ENCODE data around the gene RNF225.
"Not testable (repeated sequence)": the region's sequence is repeated elsewhere in the genome, so short reads cannot be mapped to it uniquely, and the experiment has no call there.

The RNF225 gene

DNA sequence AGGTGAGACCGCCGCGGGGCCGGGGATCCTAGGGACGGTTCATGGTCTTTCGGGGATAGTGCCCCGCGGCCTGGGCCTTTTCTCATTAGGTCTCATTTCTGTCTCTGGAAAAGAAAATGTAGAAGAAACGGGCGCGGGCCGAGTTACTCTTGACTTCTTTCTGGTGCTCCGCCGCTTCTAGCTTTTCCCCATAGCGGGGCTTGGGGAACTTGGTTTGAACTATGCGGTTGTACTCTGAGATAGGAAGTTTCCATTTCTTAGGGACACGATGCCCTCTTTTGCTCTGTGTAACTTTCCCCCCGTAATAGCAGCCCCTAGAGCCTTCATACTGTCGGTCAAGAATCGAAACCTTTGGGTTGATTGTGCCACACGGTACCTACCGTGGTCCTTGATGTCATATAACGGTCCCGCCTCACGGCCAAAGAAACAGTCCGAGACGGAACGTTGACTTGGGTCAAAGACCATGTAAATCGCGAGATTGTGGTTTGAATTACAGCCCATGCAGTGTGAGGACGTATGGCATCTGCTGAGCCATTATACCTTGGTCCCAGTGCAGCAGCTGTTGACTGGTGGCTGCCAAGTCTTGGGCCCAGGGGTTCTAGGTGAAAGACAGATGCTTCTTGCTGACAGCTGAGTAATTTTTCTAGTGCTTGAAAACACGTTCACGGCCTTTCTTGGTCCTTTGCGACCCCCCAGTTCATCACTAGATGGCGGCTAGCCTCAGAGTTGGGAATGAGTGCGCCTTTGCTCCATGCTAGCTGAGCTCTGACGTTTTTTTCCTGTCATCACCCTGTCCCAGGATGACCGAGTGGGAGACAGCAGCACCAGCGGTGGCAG lies 7.9 kb upstream of the RNF225 start:
- DNase-seq, result no peak

DNA sequence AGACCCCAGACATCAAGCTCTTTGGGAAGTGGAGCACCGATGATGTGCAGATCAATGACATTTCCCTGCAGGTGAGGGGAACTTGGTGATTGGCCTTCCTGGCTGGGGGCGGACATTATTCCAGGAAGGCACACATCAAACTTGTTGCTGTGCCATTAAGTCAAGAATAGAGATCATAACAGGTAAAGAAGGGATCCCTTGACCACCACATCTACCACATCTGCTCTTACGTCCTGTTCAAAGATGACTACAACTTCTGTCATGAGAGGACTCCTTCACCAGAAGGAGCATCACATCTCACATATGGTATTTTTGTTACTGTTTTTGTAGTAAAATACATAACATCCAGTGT lies 7.3 kb upstream of the RNF225 start:
- no peak for DNase-seq

DNA sequence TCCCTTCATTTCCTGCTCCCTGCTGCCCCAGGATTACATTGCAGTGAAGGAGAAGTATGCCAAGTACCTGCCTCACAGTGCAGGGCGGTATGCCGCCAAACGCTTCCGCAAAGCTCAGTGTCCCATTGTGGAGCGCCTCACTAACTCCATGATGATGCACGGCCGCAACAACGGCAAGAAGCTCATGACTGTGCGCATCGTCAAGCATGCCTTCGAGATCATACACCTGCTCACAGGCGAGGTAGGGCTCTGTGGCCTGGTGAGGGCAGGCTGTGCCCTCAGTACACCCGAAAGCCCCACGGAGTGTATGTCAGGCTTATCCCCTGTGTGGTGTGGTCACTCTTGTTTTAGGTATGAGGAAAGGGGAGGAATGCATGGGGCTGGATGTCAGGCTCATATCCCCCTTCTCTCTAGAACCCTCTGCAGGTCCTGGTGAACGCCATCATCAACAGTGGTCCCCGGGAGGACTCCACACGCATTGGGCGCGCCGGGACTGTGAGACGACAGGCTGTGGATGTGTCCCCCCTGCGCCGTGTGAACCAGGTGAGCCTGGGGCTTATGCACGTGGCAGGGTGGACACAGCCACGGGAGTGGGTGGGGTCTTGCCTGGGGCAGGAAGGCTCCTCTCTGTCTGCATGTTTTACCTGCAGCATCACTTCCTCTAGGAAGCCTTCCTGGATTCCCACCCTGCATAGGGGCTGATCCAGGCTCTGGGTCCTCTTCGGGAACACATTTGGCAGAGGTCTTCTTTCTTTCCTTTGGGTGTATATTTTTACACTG lies 2.3 kb upstream of the RNF225 start:
- no peak for DNase-seq

DNA sequence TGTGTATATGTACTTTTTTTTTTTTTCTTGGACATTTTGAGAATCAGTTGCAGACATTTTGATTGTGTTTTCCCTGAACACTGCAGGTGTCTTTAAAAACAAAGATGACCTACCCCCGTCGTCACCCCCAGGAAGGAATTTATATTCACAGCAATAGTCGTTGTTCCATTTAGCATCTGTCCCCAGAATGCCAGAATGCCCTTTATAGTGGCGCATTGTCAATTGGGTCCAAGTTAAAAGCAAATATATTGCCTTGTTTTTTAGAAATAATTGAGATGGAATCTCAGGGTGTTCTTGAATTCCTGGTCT lies 1.8 kb upstream of the RNF225 start:
- no peak for DNase-seq

DNA sequence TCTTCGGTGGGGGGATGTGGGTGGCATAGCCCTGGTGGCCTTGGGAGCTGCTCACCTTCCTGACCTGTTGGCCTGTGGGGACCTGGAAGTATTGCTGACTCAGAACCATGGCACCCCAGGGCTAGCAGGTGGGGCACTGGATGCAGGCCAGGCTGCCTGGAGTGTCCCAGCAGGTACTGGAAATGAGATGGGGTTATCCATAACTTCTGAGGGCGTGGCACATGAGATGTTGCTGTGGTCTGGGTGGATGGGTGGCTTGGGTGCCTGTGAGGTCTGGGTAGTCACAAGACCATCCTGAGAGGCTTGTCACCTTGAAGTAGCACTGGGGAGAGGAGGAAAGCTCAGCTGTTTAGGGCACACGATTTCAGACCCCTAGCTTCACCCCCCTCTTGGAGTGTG lies 636 bp upstream of the RNF225 start:
- DNase-seq, result no peak

DNA sequence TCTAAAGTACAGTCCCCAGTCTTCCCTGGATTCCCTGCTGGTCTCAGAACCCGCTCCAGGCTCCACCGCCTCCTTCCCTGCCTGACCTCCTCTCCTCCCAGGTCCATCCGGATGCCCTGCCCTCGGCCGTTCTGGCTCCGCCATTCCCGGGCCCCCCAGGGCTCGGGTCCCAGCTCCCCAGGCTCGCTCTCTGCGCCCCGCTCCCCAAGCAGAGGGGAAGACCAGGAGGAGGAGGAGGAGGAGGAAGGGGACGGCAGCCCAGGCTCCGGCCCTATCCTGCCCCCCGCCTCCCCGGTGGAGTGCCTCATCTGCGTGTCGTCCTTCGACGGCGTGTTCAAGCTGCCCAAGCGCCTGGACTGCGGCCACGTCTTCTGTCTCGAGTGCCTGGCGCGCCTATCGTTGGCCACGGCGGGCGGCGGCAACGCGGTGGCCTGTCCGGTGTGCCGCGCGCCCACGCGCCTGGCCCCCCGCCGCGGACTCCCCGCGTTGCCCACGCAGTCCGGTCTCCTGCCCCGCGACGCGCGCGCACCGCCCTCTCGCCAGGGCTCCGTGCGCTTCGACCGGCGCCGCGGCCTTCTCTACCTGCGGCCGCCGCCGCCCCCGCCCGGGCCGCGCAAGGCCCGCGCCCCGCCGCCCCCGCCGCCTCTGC lies 647 bp downstream of the RNF225 start:
- DNase-seq, result no peak

DNA sequence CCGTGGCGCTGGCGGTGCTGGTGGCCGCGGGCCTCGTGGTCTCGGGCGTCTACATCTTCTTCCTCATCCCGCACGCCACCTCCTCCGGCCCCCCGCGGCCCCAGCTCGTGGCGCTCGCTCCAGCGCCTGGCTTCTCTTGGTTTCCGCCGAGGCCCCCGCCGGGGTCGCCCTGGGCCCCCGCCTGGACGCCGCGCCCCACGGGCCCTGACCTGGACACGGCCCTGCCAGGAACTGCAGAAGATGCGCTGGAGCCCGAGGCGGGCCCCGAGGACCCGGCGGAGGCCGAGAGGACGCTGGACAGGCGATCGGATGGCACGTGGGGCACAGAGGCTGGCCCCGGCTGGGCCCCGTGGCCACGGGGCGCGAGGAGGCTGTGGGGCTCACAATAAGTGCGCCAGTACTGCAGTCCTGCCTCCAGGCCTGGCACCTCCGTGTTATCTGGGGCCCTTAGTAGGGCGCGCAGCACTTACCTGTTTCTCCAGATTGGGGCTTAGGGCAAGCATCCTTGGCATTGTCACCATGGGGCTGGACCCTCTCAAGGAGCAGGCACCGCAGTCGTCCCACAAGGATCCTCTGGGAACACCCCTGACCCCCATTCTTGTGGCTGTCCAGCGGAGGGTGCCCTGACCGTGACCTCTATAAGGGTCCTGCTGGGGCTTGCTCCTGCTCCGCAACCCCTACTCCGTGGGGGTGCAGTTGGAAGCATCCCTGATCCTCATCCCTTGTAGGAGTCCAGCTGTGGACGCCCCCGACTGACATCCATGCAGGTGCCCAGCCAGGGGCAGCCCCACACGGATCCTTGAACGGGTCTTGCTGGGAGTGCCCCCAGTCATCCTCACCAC lies 1.5 kb downstream of the RNF225 start:
- DNase-seq, result no peak

DNA sequence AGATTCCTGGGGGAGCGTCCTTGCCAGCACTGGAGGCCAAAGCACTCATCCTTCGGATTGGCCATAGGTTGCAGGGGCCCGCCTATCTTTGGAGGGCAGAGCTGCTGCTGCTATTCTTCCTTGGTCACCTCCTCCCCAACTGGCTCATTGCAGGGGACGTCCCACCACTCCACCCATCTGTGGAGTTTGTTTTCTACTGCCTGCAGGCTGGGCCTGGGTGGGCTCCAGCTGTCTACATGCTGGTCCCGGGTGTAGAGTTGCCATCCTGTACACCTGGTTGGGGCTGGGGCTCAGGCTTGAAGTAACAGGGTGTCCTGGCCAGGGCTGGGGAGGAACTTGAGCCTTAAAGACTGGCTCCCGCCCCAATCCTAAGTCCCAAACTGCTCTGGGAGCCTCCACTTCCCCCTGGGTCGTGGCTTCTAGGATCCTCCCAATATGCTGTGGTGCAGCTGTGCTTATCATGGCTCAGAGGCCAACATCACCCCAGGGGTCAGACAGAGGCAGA lies 2.1 kb downstream of the RNF225 start:
- no peak for DNase-seq

DNA sequence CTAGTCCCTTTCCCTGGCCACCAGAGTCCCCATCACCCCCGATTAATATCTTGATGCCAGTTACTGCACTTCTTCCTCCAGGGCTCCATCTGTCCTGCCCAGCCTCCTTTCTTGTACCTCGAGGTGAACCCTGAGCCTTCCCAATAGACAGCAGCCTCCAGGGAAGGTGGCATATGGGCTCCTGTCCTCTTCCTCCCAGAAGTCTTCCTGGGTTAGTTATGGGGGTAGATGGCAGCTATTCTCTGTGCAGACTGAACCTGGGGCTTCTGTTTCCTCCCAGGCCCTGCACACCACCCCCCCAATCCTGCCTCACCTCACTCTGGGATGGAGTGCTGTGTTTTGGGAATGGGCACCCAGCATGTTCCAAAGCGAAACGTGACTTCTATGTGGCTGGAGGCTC lies 2.6 kb downstream of the RNF225 start:
- no peak for DNase-seq

DNA sequence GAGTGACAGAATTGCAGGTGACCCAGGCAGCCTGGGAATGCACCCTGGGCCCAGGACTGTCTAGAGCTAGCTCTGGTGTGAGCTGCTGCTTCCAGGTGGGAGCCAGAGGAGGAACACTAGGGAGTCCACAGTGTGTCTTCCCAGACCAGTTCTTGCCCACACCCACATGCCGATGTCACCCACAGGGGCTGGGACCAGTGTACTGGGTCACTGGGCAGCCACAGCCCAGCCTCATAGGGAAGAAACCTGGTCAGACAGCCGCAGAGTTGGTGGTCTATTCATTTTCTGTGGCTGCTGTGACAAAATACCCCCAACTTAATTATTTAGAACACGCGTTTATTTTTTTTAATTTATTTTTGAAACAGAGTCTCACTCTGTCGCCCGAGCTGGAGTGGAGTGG lies 3.1 kb downstream of the RNF225 start:
- no peak for DNase-seq

DNA sequence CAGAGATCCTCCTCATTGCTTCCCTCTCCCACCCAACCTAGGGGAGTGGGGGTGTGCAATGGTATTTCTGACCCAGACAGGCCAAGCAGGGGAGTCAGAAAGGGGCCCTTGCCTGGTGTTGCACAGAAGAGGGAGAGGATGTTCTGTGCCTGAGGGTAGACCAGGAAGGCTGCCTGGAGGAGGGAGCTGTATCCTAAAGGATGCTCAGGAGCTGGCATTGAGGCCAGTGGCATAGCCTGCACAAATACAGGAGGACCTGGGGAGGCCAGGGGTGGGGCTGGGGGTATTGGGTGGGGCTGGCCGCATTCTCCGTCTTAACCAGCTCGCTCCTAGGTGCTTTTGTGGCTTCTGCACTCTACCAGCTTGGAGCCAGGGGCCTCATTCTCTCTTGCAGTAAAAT lies 4.4 kb downstream of the RNF225 start:
- no peak for DNase-seq

DNA sequence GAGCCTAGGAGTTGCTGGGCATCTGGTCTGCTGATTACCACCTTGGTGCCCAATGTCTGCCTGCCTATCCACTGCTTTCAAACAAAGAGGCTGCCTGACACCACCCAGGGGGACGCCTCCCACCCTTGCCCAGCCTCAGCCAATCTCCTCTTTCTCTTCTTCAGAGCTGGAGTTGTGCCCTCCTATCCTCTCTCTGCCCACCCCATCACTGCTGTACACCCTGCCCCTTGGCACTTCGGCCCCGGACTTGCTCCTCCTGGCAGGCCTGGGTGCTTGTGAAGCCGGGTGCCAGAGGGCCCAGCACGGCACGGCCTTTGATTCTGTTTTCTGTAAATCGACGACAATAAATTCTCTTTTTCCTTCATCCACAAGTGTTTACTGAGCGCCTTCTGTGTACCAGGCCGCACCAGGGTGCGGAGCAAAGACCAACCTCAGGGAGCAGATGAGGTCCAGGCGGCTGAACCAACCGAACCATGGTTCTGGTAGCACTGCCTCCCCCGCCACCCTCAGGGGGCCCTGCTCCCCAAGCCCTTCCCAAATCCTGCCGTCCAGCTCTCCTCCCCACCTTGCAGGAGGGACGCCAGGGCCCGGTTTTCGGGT lies 5.0 kb downstream of the RNF225 start:
- DNase-seq, result no peak

DNA sequence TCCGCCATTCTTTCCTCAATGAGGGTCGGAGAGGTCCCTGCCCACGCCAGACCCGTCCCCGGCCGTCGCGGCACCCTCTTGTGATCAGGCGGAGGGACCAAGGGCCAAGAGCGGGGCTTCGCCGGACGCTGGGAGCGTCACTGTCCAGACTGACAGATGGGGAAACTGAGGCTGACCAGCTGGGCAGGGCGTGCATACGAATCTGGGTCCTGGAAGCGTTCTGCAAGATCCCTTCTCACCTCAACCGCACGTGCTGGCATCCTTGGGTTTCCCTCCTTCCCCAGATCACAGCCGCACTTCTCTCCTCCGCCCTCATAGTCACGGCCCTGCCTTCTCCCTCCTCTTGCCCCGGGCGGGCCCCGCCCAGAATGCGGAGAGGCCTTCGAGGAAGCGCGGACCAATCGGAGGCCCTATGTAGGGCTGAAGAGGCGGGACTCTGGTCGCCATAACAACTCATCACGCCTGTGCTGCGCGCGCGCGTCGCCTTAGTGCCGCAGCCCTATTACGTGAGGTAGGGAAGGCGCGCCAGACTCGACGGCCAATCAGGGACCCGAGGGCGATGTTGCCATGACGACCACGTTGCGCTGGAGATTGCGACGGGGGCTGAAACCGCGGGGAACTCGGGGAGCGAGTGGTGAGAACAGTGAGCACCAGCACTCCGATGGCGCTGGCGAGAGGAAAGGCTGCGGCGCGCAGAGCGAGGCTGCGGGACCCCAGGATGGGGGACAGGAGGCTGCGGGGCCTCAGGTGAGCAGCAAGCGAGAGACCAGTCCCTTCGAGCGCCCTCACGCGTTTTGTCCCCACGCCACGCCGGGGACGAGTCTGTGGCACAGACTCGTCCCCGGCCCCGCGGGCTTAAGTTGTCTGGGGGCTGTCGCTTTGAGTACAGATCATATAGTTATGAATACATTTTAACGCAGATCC lies 5.7 kb downstream of the RNF225 start:
- DNase-seq, result peak; percentile 96

DNA sequence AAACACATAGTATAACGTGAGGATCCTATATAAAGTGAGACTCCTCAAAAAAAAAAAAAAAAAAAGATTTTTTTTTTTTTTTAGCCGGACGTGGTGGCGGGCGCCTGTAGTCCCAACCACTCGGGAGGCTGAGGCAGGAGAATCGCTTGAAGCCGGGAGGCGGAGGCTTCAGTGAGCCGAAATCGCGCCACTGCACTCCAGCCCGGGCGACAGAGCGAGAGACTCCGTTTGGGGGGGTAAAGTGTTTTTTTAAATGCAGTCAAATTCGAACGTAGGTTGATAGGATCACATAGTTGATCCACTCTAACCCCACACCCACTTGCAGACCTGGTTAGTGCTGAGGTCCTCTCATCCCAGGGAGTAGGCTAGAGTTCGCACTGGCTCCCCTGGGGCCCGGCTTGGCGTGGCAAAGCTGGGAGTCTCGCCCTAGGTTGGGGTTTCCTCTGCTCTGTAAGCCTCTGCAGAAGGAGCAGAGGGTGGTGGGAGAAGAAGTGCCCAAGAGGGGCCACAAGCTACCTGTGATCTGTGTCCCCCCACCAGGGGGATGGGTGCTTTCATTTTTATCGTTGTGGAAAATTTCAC lies 6.5 kb downstream of the RNF225 start:
- no peak for DNase-seq

DNA sequence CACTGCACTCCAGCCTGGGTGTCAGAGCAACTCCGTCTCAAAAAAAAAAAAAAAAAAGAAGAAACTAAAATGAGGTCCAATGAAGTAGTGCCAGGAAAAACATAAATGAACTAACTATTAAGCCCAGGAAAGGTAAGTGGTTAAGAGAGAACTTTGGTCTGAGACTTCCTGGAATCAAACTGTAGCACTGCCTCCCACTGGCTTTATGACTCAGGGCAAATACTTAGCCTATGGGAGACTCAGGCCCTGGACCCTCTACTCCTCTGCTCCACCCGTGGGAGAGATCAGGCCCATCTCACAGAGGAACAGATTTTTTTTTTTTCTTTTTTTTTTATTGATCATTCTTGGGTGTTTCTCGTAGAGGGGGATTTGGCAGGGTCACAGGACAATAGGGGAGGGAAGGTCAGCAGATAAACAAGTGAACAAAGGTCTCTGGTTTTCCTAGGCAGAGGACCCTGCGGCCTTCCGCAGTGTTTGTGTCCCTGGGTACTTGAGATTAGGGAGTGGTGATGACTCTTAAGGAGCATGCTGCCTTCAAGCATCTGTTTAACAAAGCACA lies 8.5 kb downstream of the RNF225 start:
- not testable (repeated sequence) for DNase-seq

DNA sequence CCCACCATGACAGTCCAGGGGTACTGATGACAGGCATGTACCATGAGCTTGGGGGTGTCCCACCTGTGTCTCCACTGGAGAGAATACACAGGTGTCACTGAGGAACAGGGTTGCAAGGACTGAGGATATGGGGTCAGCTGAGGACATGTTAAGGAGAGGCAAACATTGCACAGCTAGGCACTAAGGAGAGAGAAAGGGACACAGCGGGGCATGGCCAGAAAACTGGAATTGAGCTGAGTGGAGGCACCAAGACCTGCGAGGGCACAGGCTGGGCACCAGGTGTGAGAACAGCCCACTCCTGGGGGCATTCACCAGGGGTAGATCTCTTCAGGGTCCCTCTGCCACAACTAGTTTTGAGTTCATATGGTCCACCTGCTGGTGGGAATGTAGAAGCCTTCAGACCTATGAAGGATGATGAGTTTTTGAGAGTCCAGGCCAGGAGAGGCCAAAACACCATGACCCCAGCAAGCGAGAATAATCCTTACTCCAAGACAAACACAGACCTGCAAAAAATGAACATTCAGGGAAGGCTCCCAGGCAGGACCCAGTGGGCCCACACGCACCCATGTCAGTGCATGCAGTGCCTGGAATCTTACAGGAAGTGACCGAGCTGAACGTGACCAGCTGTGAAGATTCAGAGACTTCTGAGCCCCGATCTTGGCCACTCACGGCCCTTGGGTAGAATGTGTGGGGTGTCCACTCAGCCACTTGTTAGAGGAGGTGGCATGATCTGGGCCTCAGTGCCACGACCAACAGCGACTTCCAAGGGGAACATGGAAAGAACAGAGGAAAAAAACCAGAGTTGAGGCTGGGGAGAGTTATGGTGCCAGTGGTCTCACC lies 11.6 kb downstream of the RNF225 start:
- peak; percentile 22 for DNase-seq

DNA sequence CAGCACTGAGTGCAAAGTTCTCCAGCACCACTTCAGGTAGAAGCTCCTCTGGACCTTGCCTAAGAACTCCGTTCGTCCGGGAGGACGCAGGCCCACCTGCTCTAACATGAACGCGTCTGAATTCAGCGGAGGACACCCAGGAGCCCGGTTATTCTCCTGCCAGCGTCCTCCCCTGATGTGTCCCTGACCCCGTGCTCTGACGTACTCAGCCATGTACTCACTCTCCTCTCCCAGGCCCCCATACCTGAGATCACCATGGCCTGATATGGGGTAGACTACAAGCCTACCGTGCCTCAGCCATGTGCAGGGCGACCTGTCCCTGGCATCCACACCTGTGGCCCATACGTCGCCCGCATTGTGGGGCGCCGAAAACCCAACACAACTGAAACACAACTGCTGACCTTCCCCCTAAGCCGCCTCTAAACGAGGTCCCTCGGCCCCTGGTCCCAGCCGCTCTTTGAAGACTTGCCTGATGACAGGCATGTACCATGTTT lies 12.2 kb downstream of the RNF225 start:
- no peak for DNase-seq

DNA sequence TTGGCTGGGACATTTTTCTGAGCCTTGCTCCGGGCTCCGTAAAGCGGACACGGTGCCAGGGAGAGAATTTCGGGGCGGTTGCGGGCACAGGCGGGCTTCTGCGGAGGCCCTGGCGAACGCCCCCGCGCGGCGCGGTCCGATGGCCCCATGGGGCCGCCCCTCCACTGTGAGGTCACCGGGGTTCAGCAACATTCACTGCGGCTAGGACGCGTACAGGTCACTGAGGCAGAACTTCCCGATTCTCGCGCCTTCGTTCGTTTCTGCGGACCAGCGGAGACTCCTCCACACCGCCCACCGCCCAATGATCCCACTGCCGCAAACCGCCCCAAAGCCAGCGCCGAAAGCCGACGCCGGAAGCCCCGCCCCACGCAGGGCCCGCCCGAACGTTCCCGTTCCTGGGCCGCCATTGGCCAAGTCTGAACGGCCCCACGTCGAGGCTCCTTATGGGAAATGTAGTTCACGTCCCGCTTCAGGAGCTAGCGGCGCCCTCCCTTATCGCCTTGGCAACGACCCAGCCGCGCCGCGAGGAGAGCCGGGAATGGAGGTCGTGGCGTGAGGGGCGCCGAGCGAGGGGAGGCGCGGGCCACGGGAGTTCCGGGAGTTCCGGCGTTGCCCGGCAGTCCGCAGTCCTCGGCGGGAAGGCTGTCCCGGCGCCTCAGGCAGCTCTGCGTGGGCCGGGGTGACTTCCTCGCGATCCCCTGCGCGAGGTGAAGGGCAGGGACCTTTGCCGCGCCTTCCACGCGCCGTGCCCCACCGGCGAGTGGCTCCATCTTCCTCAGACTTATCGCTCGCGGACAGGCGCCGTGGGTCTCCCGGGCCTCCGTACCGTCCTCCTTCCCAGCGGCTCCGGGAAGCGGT lies 12.9 kb downstream of the RNF225 start, which contains the start of gene ZNF584:
ZNF584 (plus strand) TSS at position 498 of the 858 bp plus-strand sequence. CDS start 499 bp downstream, outside the sequence.
- peak; percentile 94 for DNase-seq

All from activated T-cell treated with anti-CD3 and anti-CD28 coated beads, Interleukin-2, amount 50 U/mL, for 1 hour (primary cell).